Peyer's patch (tissue), 4 donors: ENCODE data around the gene CDKL4.

Source experiments
- CTCF ChIP-seq, 6 experiments: fragments of 450-650 bp in 4 of 6; fragments of 200-600 bp in 2 of 6; sonication (generic) in 1 of 6; IDR thresholded peaks; one replicate each; pipeline ENCODE4 v1.5.1; 2017 to 2019; ENCODE audit warnings: antibody characterized with exemption in 6 of 6, mild to moderate bottlenecking in 3 of 6, moderate library complexity in 1 of 6
- POLR2A ChIP-seq, 2 donors: fragments of 450-650 bp; IDR thresholded peaks; one replicate each; pipeline ENCODE4 v1.5.1; 2017; ENCODE audit warnings: antibody characterized with exemption in 2 of 2, mild to moderate bottlenecking in 2 of 2, moderate library complexity in 2 of 2

GRCh38 chr2:39171621-39172020 lies 72.1 kb downstream of the CDKL4 start:
- TF ChIP-seq CTCF (IDR thresholded peaks at IDR 0.05) (no peak), POLR2A (IDR thresholded peaks at IDR 0.05) (no peak)
